Measurements from ENCODE around the gene AFP. TPM values are rescaled to one million over a fixed set of nuclear protein-coding genes. Genes with fewer than 3 reads are reported as not detected.

AFP gene
- total and polyA plus RNA-seq, 7 donors, result not detected

GRCh38 chr4:73416423-73417087 is 19.5 kb upstream of the AFP start:
- intact Hi-C loops (cut with DNase I), result no loop called here
- Histone ChIP-seq H3K9me3 (no peaks in the 10 kb centered on the region), H3K27me3 (no peaks in the 10 kb centered on the region), H3K36me3 (no peaks in the 10 kb centered on the region), H3K27ac (no peak overlapping the region), H3K4me1 (no peaks in the 10 kb centered on the region), H3K4me3 (no peak overlapping the region)
- DNase-seq, result no peak
- WGBS, 2 donors, result 85 to 94% methylated on average over 2 of the region's 2 CpGs
- TF ChIP-seq CTCF (IDR thresholded peaks at IDR 0.05) (no peak), POLR2AphosphoS5 (IDR thresholded peaks at IDR 0.05) (no peak), POLR2A (IDR thresholded peaks at IDR 0.05) (no peak), EP300 (IDR thresholded peaks at IDR 0.05) (no peak)

GRCh38 chr4:73417342-73417741 is 18.7 kb upstream of the AFP start:
- Histone ChIP-seq H3K9me3 (no peaks in the 10 kb centered on the region), H3K27ac (no peak overlapping the region), H3K4me3 (no peak overlapping the region), H3K27me3 (no peaks in the 10 kb centered on the region), H3K36me3 (no peaks in the 10 kb centered on the region), H3K4me1 (no peaks in the 10 kb centered on the region)
- 77 to 88% methylated on average over 2 of the region's 2 CpGs for WGBS, 2 donors
- no peak for DNase-seq
- intact Hi-C loops (cut with DNase I), result no loop called here
- TF ChIP-seq POLR2AphosphoS5 (IDR thresholded peaks at IDR 0.05) (no peak), EP300 (IDR thresholded peaks at IDR 0.05) (no peak), CTCF (IDR thresholded peaks at IDR 0.05) (no peak), POLR2A (IDR thresholded peaks at IDR 0.05) (no peak)

GRCh38 chr4:73417973-73418372 is 18.0 kb upstream of the AFP start:
- no peaks in the 10 kb centered on the region for H3K27me3 ChIP-seq
- no peaks in the 10 kb centered on the region for H3K36me3 ChIP-seq
- no peak for TF ChIP-seq CTCF (IDR thresholded peaks at IDR 0.05)
- no peak for TF ChIP-seq POLR2AphosphoS5 (IDR thresholded peaks at IDR 0.05)
- no peak for TF ChIP-seq EP300 (IDR thresholded peaks at IDR 0.05)
- no peak for TF ChIP-seq POLR2A (IDR thresholded peaks at IDR 0.05)
- intact Hi-C loops (cut with DNase I), result no loop called here
- no peak overlapping the region for H3K27ac ChIP-seq
- H3K4me1 ChIP-seq, result no peaks in the 10 kb centered on the region
- no peak for DNase-seq
- no peaks in the 10 kb centered on the region for H3K9me3 ChIP-seq
- 82 to 83% methylated on average over 6 of the region's 6 CpGs for whole genome bisulfite sequencing, 2 donors
- H3K4me3 ChIP-seq, result no peak overlapping the region

- H3K27me3 ChIP-seq, result no peaks in the 10 kb centered on the region
- no peaks in the 10 kb centered on the region for H3K4me1 ChIP-seq
- no peak for DNase-seq
- no peaks in the 10 kb centered on the region for H3K36me3 ChIP-seq
- intact Hi-C loops (cut with DNase I), result no loop called here
- H3K4me3 ChIP-seq, result no peak overlapping the region
- TF ChIP-seq EP300 (IDR thresholded peaks at IDR 0.05) (no peak), CTCF (IDR thresholded peaks at IDR 0.05) (no peak), POLR2A (IDR thresholded peaks at IDR 0.05) (no peak)
- H3K27ac ChIP-seq, result no peak overlapping the region
- no peaks in the 10 kb centered on the region for H3K9me3 ChIP-seq
- 72 to 79% methylated on average over 1 of the region's 1 CpG for WGBS, 2 donors
Measured at GRCh38 chr4:73418677-73419076, 17.3 kb upstream of the AFP start.
